Measurements from ENCODE around the gene PTPRN2.
"Not testable (repeated sequence)": the region's sequence is repeated elsewhere in the genome, so short reads cannot be mapped to it uniquely, and the experiment has no call there.

The PTPRN2 gene

GRCh38 chr7:158419238-158419785, 168.3 kb downstream of the PTPRN2 start:
- DNase-seq (ENCODE audit: low read depth in 2 of 2), result no peak

GRCh38 chr7:158418395-158418794, 169.2 kb downstream of the PTPRN2 start:
- DNase-seq (ENCODE audit: low read depth in 2 of 2), result not testable (repeated sequence)

GRCh38 chr7:158416283-158416933, 171.2 kb downstream of the PTPRN2 start:
- no peak for DNase-seq (ENCODE audit: low read depth in 2 of 2)

GRCh38 chr7:158415316-158415715, 172.3 kb downstream of the PTPRN2 start:
- DNase-seq (ENCODE audit: low read depth in 2 of 2), result no peak

GRCh38 chr7:158414486-158414961, 173.1 kb downstream of the PTPRN2 start:
- no peak for DNase-seq (ENCODE audit: low read depth in 2 of 2)

GRCh38 chr7:158414002-158414401, 173.6 kb downstream of the PTPRN2 start:
- DNase-seq (ENCODE audit: low read depth in 2 of 2), result no peak

- DNase-seq (ENCODE audit: low read depth in 2 of 2), result no peak
These were observed 176.2 kb downstream of the PTPRN2 start for GRCh38 chr7:158411232-158411950.

GRCh38 chr7:158410720-158411119, 176.9 kb downstream of the PTPRN2 start:
- DNase-seq (ENCODE audit: low read depth in 2 of 2), result no peak

- no peak for DNase-seq (ENCODE audit: low read depth in 2 of 2)
These were observed 177.8 kb downstream of the PTPRN2 start for GRCh38 chr7:158409816-158410330.

GRCh38 chr7:158409120-158409519, 178.5 kb downstream of the PTPRN2 start:
- DNase-seq (ENCODE audit: low read depth in 2 of 2), result no peak

GRCh38 chr7:158408318-158408920, 179.2 kb downstream of the PTPRN2 start:
- no peak for DNase-seq (ENCODE audit: low read depth in 2 of 2)

- DNase-seq (ENCODE audit: low read depth in 2 of 2), result no peak
These were observed 179.9 kb downstream of the PTPRN2 start for GRCh38 chr7:158407581-158408317.

- DNase-seq (ENCODE audit: low read depth in 2 of 2), result no peak
These were observed 180.8 kb downstream of the PTPRN2 start for GRCh38 chr7:158406801-158407200.

GRCh38 chr7:158406364-158406763, 181.3 kb downstream of the PTPRN2 start:
- no peak for DNase-seq (ENCODE audit: low read depth in 2 of 2)

GRCh38 chr7:158405771-158406170, 181.9 kb downstream of the PTPRN2 start:
- not testable (repeated sequence) for DNase-seq (ENCODE audit: low read depth in 2 of 2)

GRCh38 chr7:158405324-158405723, 182.3 kb downstream of the PTPRN2 start:
- no peak for DNase-seq (ENCODE audit: low read depth in 2 of 2)

GRCh38 chr7:158404031-158404761, 183.4 kb downstream of the PTPRN2 start:
- DNase-seq (ENCODE audit: low read depth in 2 of 2), result no peak

GRCh38 chr7:158403013-158403821, 184.4 kb downstream of the PTPRN2 start:
- DNase-seq (ENCODE audit: low read depth in 2 of 2), result no peak

- no peak for DNase-seq (ENCODE audit: low read depth in 2 of 2)
These were observed 185.2 kb downstream of the PTPRN2 start for GRCh38 chr7:158402471-158402870.

GRCh38 chr7:158401826-158402225, 185.8 kb downstream of the PTPRN2 start:
- no peak for DNase-seq (ENCODE audit: low read depth in 2 of 2)

All from activated CD4-positive, alpha-beta T cell treated with anti-CD3 and anti-CD28 coated beads for 24 hours (primary cell).